K562 (cell line): Measurements from ENCODE around the gene EZH1.

Source experiments
- MAFG ChIP-seq: fragments of 450-650 bp; conservative IDR thresholded peaks from 2 replicates; pipeline ENCODE4 v1.6.1; 2016; ENCODE audit warnings: missing genetic modification characterization, missing compliant biosample characterization
- RCOR1 ChIP-seq, 2 experiments: IDR thresholded peaks; 2 replicates each; pipeline ENCODE4 v1.6.1; 2012; ENCODE audit warnings: low read depth in 2 of 2, low read length in 2 of 2, borderline replicate concordance in 1 of 2, improper control_type of control experiment in 1 of 2
- YY1 ChIP-seq, 3 experiments: IDR thresholded peaks; 2 replicates each; pipeline ENCODE4 v1.6.1; 2011; ENCODE audit warnings: low read length in 2 of 3, mild to moderate bottlenecking in 2 of 3, moderate library complexity in 2 of 3, borderline replicate concordance in 1 of 3, control low read depth in 1 of 3, low read depth in 1 of 3; ENCODE audit not compliant: insufficient read depth in 3 of 3, insufficient replicate concordance in 2 of 3, control insufficient read depth in 1 of 3, insufficient read length in 1 of 3; ENCODE audit errors: extremely low read depth in 1 of 3
- ZNF212 ChIP-seq: fragments of 450-650 bp; formaldehyde crosslinking; IDR thresholded peaks from 2 replicates; pipeline ENCODE4 v1.4.0; 2020; ENCODE audit warnings: mild to moderate bottlenecking
- TF ChIP-seq, protein P1 (sequence below), 3 experiments: IDR thresholded peaks in 2 of 3; conservative IDR thresholded peaks in 1 of 3; 2 replicates each; pipeline ENCODE4 v1.5.1; 2011 to 2012; ENCODE audit warnings: low read length in 3 of 3, mild to moderate bottlenecking in 3 of 3, control low read depth in 2 of 3, improper control_type of control experiment in 1 of 3, inconsistent platforms in 1 of 3, low read depth in 1 of 3, mixed read lengths in 1 of 3, moderate library complexity in 1 of 3; ENCODE audit not compliant: insufficient read depth in 2 of 3

DNA sequence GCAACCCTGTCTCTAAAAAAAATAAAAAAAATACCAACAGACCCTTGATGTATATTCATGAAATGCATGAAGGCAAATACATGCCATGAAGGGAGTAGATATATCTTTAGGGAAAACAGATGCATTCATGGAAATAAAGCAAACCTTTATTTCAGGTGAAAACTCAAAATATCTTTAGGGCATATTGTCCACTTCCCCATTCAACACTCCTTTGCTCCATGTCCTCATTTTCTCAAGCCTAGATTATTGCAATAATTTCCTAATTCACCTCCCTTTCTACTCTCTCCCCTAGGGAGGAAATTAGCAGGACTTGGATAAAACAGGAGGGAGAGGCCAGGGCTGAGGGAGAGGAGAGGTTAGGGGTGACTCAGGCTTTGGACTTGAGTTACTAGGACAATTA is 22.7 kb upstream of the EZH1 start:
- TF ChIP-seq ZNF212 (CRISPR knock-in tag) (no peak), MAFG (no peak), YY1 (IDR thresholded peaks at IDR 0.05; ENCODE audit: borderline replicate concordance in 1 of 3, control insufficient read depth in 1 of 3, extremely low read depth in 1 of 3, insufficient read depth in 3 of 3, insufficient read length in 1 of 3, insufficient replicate concordance in 2 of 3, low read depth in 1 of 3, low read length in 2 of 3) (no peak), RCOR1 (IDR thresholded peaks at IDR 0.05; ENCODE audit: borderline replicate concordance in 1 of 2, low read depth in 2 of 2, low read length in 2 of 2) (no peak)
- TF ChIP-seq, protein P1, sequence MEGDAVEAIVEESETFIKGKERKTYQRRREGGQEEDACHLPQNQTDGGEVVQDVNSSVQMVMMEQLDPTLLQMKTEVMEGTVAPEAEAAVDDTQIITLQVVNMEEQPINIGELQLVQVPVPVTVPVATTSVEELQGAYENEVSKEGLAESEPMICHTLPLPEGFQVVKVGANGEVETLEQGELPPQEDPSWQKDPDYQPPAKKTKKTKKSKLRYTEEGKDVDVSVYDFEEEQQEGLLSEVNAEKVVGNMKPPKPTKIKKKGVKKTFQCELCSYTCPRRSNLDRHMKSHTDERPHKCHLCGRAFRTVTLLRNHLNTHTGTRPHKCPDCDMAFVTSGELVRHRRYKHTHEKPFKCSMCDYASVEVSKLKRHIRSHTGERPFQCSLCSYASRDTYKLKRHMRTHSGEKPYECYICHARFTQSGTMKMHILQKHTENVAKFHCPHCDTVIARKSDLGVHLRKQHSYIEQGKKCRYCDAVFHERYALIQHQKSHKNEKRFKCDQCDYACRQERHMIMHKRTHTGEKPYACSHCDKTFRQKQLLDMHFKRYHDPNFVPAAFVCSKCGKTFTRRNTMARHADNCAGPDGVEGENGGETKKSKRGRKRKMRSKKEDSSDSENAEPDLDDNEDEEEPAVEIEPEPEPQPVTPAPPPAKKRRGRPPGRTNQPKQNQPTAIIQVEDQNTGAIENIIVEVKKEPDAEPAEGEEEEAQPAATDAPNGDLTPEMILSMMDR (IDR thresholded peaks at IDR 0.05 in 2 of 3, conservative IDR thresholded peaks at IDR 0.05 in 1 of 3; ENCODE audit: insufficient read depth in 2 of 3, low read depth in 1 of 3, low read length in 3 of 3), result no peak
